ENCODE measurements around the gene NRG3. TPM values are rescaled to one million over a fixed set of nuclear protein-coding genes. Genes with fewer than 3 reads are reported as not detected.

NRG3 gene
- total and polyA plus RNA-seq, 2 of the 8 experiments (the other 6 are each of a cell fraction or from before 2014, with no cell fraction given): 4.2 to 5.0 TPM

DNA sequence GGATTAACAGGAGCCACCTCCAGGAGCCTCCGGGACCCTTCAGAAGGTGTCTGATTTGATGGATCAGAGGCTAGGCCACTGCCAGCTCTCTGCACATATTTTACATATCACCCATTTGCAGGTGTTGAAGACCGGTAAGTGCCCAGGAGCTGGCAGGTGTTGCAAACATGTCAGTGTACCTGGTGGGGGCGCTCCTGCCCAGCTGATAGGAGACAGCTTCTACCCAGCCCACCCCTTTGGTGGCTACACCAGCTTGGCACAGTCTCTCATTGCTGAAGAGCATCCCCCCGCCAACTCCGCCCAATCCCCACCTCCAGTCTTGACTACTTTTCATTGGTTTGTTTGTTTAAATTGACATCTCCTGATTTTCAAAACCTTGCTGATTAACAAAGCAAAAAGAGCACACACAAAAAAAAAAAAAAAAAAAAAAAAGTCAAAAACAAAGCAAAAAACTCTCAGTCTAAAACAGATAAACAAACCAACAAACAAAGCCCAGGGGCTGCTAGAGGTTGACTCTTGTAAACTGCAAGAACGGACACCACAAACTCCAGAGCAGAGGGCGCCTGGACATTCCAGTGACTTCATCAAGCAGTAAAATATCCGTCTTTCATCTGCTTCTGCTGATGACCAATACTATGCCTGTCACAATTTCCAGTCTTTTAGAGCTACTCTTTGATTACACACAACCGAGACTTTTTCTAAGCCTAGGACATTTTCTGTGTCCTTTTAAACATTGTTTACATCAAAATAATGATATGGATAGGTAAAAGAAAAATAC is 275.3 kb downstream of the NRG3 start (continued):
- TF ChIP-seq RNF2 (IDR thresholded peaks at IDR 0.05; ENCODE audit: borderline replicate concordance, low read depth, low read length, missing control alignments, poor library complexity, severe bottlenecking): no peak
